Brain microvascular endothelial cell (primary cell): Measurements from ENCODE around the gene SWSAP1.
A peak's percentile ranks its signal among the peaks of the same experiment; 100 is the strongest.

Experiments used
- DNase-seq: peaks from one replicate; pipeline ENCODE4 v3.0.0-alpha.2; 2020
- H3K27ac ChIP-seq: fragments of 250-450 bp; sonication (Bioruptor Pico); 2 replicates; pipeline ENCODE4 v1.5.1; 2020; ENCODE audit warnings: mild to moderate bottlenecking, moderate library complexity
- H3K27me3 ChIP-seq: fragments of 250-450 bp; sonication (Bioruptor Pico); replicated peaks from 2 replicates; pipeline ENCODE4 v1.5.1; 2020; ENCODE audit warnings: mild to moderate bottlenecking
- H3K36me3 ChIP-seq: fragments of 250-450 bp; sonication (Bioruptor Pico); replicated peaks from 2 replicates; pipeline ENCODE4 v1.5.1; 2020; ENCODE audit warnings: mild to moderate bottlenecking
- H3K4me3 ChIP-seq: 2 replicates; pipeline ENCODE4 v1.5.1; 2011; ENCODE audit warnings: low read depth, mild to moderate bottlenecking, control low read depth, low read length, moderate library complexity
- CTCF ChIP-seq: IDR thresholded peaks from 2 replicates; pipeline ENCODE4 v1.5.1; 2011; ENCODE audit warnings: low read depth, mild to moderate bottlenecking, moderate library complexity, low read length, control low read depth, inconsistent platforms; ENCODE audit errors: missing control alignments
- in situ Hi-C: cut with HindIII; loops from 2 replicates; pipeline ENCODE4 v1.10.0; 2017; ENCODE audit warnings: low sequenced_read_pairs, low pct_ligation_motif_present

The SWSAP1 gene

DNA sequence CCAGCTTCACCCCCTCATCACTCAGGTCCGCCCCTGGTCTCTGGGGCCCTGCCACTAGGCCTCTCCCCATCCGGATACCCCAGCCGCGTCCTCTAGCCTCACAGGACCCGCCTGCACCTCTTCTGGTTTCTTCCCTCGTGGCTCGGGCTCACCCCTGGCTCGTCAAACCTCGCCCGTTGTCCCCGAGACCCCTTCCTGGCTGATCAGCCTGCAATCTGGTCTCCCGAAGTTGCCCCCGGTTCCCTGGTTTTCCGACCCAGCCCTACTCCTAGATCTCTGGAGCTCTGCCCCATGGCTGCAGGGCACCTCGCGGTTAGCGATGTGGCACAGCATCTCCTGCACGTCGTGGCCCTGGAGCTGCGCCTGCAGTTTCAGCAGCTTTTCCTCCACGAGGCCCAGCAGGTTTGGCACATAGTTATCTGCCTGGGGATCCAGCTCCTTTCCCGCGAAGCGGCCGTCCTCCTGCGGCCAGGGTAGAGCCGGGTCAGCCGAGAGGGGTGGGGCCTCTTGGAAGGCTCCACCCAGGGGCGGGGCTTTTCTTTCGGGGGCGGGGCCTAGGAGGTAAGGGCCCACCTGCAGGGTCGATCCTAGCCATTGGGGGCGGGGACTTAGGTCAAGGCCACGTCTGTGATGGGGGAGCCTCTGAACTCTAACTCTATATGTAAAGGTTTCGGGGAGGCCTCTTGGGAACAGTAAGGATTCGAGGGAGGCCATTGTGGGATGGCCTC is 47.1 kb downstream of the SWSAP1 start:
- no peak overlapping the region for H3K4me3 ChIP-seq
- H3K27ac ChIP-seq: no peak overlapping the region
- no peaks in the 10 kb centered on the region for H3K36me3 ChIP-seq
- in situ Hi-C loops: no loop called here
- no peak for TF ChIP-seq CTCF
- no peak for DNase-seq
- peaks cover 50% of the 10 kb centered on the region for H3K27me3 ChIP-seq

DNA sequence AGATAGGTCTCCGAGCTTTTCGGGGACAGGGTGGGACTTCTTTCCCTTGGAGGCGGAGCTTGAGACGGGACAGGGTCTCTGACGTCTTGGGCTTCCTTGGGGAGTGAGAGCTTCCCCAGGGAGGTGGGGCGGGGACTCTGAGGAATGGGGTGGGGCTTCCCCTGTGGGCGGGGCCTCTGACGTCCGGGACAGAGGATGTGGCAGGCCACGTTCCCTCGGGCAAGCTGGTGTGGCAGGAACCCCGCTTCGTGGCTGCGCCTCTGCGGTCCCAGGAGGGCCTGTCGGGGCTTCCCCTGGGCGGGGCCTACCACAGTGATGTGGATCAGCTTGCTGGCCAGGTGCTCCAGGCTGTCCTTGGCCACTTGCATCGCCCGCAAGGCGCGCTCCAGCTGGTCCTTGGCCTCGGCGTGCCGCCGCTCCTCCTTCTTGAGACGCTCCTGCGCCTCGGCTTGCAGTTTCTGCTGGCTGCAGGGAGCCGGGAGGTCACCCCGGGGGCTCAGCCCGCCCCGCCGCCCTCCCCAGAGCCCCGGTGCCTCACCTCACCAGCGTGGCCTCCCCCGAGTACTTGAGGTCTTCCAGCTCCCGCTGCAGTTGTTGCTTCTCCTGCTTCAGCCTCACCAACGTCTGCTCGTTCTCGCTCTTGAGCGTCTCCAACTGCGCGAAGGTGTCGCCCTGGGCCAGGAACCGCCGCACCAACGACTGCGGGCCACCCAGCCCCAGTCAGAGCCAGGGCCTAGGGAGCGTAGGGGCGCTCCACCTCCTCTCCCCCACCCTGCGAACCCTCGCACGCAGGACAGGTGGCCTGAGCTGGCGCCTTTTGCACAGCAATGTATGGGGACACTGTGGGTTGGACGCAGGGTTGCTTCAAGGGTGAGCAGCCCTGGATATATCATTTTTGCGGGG is 47.9 kb downstream of the SWSAP1 start:
- Histone ChIP-seq H3K27me3 (peaks cover 48% of the 10 kb centered on the region), H3K36me3 (no peaks in the 10 kb centered on the region), H3K4me3 (peak overlapping the region; percentile 12), H3K27ac (no peak overlapping the region)
- no peak for TF ChIP-seq CTCF
- in situ Hi-C loops: no loop called here
- peak; percentile 33 for DNase-seq

DNA sequence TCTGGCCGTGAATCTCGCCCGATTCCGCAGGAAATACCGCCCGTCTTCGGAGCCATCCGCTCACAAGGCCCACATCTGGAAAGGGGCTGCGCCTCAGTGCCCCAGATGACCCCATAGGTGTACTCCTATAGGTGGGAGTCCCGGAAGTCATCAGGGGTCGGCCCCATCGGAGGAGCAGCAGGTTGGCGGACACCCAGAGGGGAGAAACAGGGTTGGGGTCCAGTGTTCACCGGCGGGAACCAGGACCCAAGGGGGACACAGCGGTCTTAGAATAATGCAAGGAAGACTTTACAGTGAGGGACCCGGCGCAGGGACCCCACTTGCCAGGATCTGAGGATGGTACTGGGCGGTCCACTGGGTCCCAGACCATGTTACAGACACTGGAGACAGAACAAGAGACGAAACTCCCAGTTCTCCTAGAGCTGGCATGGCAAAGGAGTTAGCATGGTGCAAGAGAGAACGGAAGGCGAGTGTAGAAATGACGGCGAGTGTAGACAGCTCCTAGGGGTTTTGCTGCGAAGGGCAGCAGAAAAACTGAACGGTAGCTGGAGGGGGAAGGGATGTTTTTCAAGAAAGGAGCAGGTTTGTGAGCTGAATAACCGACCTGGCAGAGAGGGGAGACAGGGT is 48.8 kb downstream of the SWSAP1 start:
- in situ Hi-C loops: no loop called here
- Histone ChIP-seq H3K27ac (no peak overlapping the region), H3K36me3 (no peaks in the 10 kb centered on the region), H3K27me3 (peaks cover 42% of the 10 kb centered on the region), H3K4me3 (no peak overlapping the region)
- DNase-seq: no peak
- no peak for TF ChIP-seq CTCF

DNA sequence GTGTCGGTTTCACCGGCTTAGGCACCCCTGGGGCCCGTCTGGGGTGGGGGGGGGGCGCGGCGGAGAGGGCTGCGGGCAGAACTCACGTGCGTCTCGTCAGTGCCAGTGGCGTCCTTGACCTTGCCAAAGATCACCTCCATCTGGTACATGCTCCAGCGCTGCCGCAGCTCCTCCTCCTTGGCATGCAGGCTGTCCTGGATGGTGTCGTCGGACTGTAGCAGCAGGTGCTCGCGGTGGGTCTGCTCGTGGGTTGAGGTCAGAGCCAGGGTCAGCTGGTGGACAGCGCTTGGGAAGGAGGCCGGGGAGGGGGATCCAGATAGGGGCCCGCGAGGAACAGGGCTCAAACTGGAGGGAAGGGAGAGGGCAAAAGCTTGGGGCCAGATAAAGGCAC is 49.3 kb downstream of the SWSAP1 start:
- DNase-seq: no peak
- Histone ChIP-seq H3K27ac (no peak overlapping the region), H3K4me3 (no peak overlapping the region), H3K36me3 (no peaks in the 10 kb centered on the region), H3K27me3 (peaks cover 37% of the 10 kb centered on the region)
- in situ Hi-C loops: no loop called here
- TF ChIP-seq CTCF: no peak
